SHP77 (cell line): ENCODE data around the gene EIF6.
"Not testable (repeated sequence)": the region's sequence is repeated elsewhere in the genome, so short reads cannot be mapped to it uniquely, and the experiment has no call there.

Source experiments
- DNase-seq, 2 experiments: peaks; one replicate each; lab custom pipeline; 2025; lab: John Stamatoyannopoulos, UW

The EIF6 gene

GRCh38 chr20:35254448-35254999, 30.0 kb downstream of the EIF6 start:
- DNase-seq, result no peak

GRCh38 chr20:35253010-35253409, 31.6 kb downstream of the EIF6 start:
- no peak for DNase-seq

GRCh38 chr20:35252598-35252997, 32.0 kb downstream of the EIF6 start:
- DNase-seq, result not testable (repeated sequence)

GRCh38 chr20:35252037-35252461, 32.5 kb downstream of the EIF6 start:
- DNase-seq, result no peak

DNA sequence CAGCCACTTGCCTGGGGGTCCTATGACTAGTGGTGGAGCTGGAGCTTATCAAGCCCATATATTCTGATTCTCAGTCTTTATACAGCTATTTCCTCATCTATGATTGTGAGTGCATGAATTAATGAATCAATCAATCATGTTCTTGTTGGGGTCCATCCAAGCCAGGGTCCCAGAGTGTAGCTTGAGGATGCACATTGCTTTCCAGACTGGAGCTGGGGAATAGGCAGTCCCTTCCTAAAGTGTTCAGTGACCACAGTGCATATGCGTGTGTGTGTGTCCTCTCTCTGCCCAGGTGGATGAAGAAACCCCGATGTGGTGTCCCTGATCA, 33.0 kb downstream of the EIF6 start:
- no peak for DNase-seq

- no peak for DNase-seq
Measured at GRCh38 chr20:35248641-35249475, 35.7 kb downstream of the EIF6 start.

DNA sequence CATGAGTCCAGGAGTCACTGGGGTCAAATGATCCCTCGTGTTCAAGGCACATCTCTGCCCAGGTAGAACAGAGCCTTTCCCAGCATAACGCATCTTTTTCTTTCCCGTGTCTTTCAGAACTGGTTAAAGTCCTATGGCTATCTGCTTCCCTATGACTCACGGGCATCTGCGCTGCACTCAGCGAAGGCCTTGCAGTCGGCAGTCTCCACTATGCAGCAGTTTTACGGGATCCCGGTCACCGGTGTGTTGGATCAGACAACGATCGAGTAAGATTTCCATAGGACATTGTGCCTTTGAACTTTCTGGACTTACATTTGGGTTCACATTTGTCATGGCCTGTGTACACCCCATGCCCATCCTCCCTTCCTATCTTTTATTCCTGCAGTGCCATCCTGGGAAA, 37.8 kb downstream of the EIF6 start:
- no peak for DNase-seq

- no peak for DNase-seq
Measured at GRCh38 chr20:35243986-35244385, 40.6 kb downstream of the EIF6 start.

GRCh38 chr20:35243317-35243716, 41.3 kb downstream of the EIF6 start:
- DNase-seq, result no peak

DNA sequence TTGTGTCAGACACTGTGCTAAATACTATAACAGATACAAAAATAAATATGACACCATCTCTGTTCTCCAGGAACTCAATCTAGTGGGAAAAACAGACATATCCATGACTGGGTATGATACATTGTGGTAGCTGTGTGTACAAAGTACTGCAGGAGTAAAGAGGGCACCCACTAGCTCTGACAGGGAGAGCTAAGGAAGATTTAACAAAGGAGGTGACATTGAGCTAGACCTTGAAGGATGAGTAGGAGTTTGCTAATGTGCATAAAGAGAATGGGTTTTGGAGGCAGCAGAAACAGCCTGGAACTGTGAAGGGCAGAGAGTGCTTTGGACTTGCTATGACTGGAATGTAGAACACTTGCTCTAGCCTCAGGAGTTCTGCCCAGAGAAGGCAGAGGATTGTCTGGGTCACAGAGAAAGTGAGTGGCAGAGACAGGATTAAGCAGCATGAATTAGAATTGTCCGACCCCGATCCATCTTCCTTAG, 43.7 kb downstream of the EIF6 start:
- no peak for DNase-seq

DNA sequence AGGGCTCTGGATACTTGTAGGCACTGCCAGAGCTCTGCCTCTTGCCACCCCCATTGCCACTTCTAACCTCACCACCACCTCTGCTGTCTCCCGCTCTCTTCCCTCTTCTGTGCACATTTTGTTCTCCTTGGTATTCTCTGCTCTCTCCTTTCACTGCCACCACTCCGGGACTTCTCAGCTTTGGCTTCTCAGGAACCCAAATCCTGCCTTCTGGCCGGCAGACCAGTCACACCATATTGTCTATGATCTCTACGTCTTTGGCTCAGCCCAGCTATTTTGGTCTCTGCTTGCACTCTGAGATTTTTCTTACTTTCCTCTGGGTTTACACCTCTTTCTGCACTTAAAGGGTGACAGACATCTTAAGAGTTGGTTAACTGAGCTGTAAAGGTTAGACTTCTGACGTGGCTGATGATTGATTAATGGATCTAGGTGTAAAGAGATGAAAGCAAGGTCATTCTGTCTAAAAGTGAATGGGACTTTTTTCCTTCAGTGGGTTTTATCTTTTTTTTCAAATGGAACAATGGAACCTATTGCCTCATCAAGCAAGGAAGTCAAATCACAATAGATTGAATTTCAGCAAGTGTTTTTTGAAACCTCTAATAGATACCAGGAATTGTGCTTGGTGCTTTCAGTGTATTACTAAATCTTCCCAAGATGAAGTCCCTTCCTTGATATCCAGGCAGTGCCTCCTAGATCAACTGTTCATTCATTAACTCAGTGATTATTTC, 44.3 kb downstream of the EIF6 start:
- no peak for DNase-seq

DNA sequence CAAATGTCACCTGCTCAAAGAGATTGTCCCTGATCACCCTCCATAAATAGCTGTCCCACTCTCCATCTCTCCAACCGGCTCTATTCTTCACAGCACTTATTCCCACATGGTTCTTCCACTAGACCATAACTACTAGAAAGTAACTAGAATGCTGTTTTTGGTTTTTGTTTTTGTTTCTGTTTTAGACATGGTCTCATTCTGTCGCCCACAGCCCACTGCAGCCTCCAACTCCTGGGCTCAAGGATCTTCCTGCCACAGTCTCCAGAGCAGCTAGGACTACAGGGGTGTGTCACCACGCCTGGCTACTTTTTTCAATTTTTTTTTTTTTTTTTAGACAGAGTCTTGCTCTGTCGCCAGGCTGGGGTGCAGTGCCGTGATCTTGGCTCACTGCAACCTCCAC, 45.8 kb downstream of the EIF6 start:
- no peak for DNase-seq

GRCh38 chr20:35238170-35238569, 46.4 kb downstream of the EIF6 start:
- DNase-seq, result no peak

DNA sequence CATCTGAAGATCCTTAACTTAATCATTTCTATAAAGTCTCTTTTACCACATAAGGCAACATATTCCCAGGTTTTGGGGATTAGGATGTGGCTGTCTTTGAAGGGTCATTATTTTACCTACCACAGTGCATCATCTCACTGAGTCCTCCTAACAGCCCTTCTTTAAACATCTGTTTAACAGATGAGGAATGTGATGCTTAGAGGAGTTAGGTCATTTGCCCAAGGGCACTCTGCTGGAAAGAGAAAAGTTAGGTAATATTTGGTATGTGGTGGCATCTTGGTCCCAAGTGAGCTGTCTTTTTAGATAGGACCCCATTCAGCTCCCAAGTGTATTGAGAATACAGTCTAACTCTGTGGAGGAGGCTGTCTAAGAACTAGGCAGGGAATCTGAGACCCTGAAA, 47.1 kb downstream of the EIF6 start:
- no peak for DNase-seq

DNA sequence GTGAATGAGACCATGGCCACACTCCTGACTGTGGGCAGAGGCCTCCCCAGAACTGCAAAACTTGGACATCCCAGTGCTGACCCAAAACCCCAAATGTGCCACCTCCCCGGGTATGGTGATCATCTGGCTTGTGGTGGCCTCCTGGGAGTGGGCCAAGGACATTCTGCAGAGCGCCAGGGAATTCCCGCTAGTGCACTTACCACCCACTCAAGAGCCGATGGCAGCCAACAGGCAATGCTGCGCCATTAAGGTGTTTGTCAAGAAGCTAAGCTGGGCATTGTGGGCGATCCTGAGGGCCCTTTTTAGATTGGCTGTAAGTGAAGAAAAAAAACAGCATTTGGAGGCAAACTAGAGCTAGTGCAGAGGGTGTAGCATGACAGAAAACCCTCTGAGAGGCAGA, 48.7 kb downstream of the EIF6 start:
- no peak for DNase-seq

DNA sequence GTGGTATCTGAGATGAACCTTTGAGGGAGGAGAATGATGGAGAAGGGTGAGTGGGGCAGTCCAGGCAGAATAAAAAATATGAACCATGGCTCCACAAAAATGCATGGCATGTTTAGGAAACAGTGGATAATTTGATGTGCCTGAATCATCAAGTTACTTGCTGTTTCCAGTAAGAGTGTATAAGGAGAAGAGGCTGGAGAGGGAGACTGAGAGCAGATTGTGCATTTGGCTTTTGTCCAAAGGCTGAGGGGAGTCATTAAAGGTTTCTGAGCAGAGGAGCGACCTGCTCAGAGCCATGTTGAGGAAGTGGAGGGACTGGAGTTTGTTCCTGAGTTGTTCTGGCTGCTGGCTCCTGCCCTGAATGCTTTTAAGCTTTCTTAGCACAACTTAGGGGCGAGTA, 52.0 kb downstream of the EIF6 start:
- DNase-seq, result no peak
